HG02870 (cell line): Measurements from ENCODE around the gene VSX2.

Source experiments
- ATAC-seq: cut with Tn5 transposase; IDR thresholded peaks from one replicate; pipeline ENCODE4 v1.9.1; 2021; ENCODE audit warnings: mild to moderate bottlenecking, moderate library complexity; ENCODE audit not compliant: unreplicated experiment

The VSX2 gene

GRCh38 chr14:74238974-74239847 lies at the start of gene VSX2:
TSS of gene VSX2 (plus strand) at chr14:74239449. CDS start at chr14:74239562, 113 bp downstream.
- ATAC-seq: no peak

- ATAC-seq: no peak
These were observed 48.2 kb upstream of the VSX2 start for GRCh38 chr14:74190927-74191575.

GRCh38 chr14:74194506-74195274 lies 44.6 kb upstream of the VSX2 start:
- no peak for ATAC-seq

- no peak for ATAC-seq
These were observed 43.6 kb upstream of the VSX2 start for GRCh38 chr14:74195623-74196022.

- no peak for ATAC-seq
These were observed 40.6 kb upstream of the VSX2 start for GRCh38 chr14:74198441-74199234.

GRCh38 chr14:74202113-74202512 lies 37.1 kb upstream of the VSX2 start:
- ATAC-seq: no peak

- no peak for ATAC-seq
These were observed 35.6 kb upstream of the VSX2 start for GRCh38 chr14:74203639-74204038.

GRCh38 chr14:74204491-74204890 lies 34.8 kb upstream of the VSX2 start:
- ATAC-seq: no peak

GRCh38 chr14:74205882-74206281 lies 33.4 kb upstream of the VSX2 start:
- ATAC-seq: no peak

- no peak for ATAC-seq
These were observed 31.3 kb upstream of the VSX2 start for GRCh38 chr14:74207943-74208342.

- no peak for ATAC-seq
These were observed 30.6 kb upstream of the VSX2 start for GRCh38 chr14:74208642-74209041.

- ATAC-seq: no peak
These were observed 27.2 kb upstream of the VSX2 start for GRCh38 chr14:74211945-74212580.

GRCh38 chr14:74213907-74214803 lies 25.1 kb upstream of the VSX2 start:
- ATAC-seq: no peak

- ATAC-seq: no peak
These were observed 22.6 kb upstream of the VSX2 start for GRCh38 chr14:74216671-74217070.

GRCh38 chr14:74217672-74218448 lies 21.4 kb upstream of the VSX2 start:
- no peak for ATAC-seq

- no peak for ATAC-seq
These were observed 20.8 kb upstream of the VSX2 start for GRCh38 chr14:74218462-74218861.

- no peak for ATAC-seq
These were observed 19.7 kb upstream of the VSX2 start for GRCh38 chr14:74219277-74220205.
